NOMO-1 (cell line): ENCODE measurements around the gene SLC12A1.
"Not testable (repeated sequence)": the region's sequence is repeated elsewhere in the genome, so short reads cannot be mapped to it uniquely, and the experiment has no call there.

ENCODE experiments used
- DNase-seq, 2 experiments: peaks; one replicate each; lab custom pipeline; 2025; ENCODE audit not compliant: unreplicated experiment in 2 of 2; lab: John Stamatoyannopoulos, UW

SLC12A1 gene

DNA sequence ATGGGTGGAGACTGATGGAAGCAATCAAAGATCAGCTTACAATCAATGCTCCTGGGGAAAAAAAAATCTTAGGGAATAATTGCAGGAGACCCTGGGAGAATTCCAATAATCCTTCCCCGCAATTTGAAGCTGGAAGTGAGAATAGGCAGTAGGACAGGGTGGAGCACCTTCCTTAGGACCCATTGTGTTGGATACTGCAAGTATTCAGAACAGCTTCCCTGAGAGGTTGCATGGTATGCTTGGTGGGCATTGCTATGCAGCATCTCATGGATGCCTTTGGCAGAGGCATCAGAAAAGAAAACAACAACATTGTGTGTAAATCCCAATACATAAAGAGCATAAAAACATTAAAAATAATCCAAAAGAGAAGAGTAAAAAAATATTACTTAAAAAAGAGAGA is 100.5 kb downstream of the SLC12A1 start:
- DNase-seq = no peak

DNA sequence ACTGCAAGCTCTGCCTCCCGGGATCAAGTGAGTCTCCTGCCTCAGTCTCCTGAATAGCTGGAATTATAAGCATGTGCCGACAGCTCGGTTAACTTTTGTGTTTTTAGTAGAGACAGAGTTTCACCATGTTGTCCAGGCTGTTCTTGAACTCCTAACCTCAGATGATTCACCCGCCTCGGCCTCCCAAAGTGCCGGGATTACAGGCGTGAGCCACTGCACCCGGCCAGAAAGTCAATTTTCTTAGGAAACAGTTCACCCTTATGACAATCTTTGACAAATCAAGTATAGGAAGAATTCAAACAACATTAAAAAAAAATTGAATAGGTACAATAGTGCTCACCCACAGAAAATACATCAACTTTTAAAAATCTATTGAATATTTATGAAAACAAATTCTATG is 101.5 kb downstream of the SLC12A1 start:
- no peak for DNase-seq

GRCh38 chr15:48309740-48310139 is 103.6 kb downstream of the SLC12A1 start:
- no peak for DNase-seq

GRCh38 chr15:48313216-48313615 is 107.1 kb downstream of the SLC12A1 start:
- no peak for DNase-seq

GRCh38 chr15:48315041-48315440 is 108.9 kb downstream of the SLC12A1 start:
- DNase-seq = no peak

GRCh38 chr15:48317221-48317620 is 111.1 kb downstream of the SLC12A1 start:
- DNase-seq = no peak

DNA sequence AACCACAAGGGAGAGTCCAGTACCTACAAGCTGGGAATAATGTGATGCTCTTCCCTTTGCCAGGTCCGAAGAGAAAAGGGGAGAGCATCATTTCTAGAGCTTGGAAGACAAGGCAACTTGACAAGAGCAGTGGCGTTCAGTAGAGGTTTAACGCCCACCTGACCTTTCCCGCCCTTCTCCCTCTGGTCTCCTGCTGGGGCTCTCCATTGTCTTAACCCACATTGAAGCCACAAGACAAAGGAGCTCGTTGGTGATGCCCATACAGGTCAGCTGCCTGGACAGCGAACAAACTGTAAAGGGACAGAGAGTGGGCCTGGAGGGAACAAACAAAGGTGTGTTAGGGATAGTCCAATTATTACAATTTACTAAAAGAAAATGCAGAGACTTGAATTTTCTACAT is 112.0 kb downstream of the SLC12A1 start:
- DNase-seq = no peak

- DNase-seq = no peak
Measured at GRCh38 chr15:48323294-48323693, 117.2 kb downstream of the SLC12A1 start.

DNA sequence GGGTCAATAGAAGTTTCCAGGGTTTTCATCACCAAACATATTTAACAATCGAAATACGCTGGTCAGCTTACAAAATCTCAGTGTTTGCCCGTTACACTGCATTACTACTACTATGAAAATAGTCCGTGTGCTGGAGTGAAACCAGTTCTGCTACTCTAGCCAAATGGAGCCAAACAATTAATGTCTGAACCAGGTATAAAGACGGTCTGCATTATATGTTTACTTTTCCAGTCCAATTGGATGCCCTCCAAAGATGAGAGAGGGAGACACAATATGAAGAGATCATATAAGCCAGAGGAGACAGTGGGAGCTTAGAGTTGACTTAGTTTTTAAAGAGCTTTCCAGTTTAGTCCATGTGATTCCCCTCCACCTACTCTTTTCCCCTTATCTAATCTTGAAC is 118.8 kb downstream of the SLC12A1 start:
- no peak for DNase-seq

DNA sequence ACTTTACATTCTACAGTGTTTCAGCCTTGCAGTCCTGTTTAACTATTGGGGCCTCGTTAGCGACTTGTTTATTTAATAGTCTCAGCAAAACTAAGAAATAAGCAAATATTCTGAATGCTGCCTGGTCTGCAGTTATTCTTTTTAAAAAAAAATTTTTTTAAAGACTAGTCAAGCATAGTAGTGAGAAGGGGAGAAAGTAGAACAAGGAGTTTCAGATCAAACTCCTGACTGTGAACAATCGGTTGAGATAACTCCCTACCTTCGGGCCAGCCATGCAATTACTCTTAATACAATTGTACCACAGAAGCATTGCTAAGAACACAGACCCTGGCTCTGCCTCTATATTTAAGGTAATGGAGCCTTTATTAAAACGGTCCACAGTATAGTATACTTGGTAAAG is 119.3 kb downstream of the SLC12A1 start:
- DNase-seq = no peak

- DNase-seq = not testable (repeated sequence)
Measured at GRCh38 chr15:48326180-48326579, 120.1 kb downstream of the SLC12A1 start.

DNA sequence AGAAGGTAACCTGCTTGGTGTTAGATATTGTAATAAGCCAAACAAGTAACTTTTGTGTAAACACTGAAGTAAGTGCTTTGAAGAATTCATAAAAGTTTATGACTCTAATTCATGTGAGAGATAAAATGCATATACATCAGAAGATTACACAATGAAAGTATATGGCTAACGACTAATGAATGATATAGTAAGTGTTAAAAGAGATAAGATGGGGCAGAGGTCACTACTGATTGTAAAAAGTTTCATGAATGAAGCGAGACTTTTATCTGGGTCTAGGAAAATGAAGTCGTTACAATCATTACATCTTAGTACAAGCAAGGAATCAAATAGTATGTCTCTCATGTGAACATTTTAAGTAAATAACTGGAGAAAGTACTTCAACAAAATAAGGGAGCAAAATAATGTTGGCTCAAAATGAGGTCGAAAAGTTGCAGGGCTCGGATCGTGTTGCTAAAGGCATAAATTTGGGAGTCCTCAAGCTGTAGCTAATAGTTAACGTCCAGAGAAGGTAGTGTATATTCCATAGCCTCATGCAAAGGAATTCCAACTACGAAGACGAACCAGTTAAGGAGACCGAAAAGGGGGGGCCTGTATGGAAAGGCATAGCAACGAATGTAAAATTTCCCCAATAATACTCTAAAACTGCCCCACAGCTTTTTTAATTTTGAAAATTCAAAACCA is 124.1 kb downstream of the SLC12A1 start:
- DNase-seq = no peak

DNA sequence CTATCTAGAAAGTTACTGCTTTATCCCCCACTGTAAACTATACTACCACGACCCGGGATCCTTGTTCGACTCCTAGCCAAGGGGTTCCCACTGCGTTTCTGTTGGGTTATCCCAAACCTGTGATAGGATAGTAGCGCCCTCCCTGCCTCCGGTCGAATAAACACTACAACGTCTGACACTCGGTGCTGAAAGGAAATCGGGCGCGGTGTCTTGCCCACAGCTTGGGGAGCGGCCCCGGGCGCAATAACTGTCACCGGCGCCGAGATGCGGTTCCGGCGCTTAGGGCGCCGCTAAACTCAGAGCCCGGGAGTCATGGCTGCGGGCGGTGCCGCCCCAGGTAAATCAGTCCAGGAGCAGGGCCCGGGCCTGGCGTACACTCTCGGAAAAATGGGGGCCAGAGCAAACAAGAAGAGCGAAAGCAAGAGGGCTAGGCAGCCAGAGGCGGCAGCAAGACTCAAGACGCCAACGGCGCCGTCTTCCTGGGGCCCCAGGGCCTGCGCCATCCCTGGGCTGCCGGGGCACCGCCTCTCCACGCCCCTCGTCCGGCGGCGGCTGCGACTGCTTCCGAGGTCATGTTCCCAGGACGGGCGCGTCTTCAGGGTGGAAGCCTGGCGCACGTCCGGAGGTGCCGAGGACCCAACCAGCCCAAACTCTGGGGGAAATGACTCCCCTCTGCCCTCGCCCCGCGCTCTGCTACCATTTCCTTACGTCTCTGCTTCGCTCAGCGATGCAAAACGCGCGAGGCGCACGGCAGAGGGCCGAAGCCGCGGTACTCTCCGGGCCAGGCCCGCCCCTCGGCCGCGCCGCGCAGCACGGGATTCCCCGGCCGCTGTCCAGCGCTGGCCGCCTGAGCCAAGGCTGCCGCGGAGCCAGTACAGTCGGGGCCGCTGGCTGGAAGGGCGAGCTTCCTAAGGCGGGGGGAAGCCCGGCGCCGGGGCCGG is 125.0 kb downstream of the SLC12A1 start, which contains the start of gene DUT:
TSS of gene DUT (plus strand) at position 575 of the 941 bp plus-strand sequence. CDS start at position 662, 87 bp downstream.
- peak; percentile 77 to 78 for DNase-seq

DNA sequence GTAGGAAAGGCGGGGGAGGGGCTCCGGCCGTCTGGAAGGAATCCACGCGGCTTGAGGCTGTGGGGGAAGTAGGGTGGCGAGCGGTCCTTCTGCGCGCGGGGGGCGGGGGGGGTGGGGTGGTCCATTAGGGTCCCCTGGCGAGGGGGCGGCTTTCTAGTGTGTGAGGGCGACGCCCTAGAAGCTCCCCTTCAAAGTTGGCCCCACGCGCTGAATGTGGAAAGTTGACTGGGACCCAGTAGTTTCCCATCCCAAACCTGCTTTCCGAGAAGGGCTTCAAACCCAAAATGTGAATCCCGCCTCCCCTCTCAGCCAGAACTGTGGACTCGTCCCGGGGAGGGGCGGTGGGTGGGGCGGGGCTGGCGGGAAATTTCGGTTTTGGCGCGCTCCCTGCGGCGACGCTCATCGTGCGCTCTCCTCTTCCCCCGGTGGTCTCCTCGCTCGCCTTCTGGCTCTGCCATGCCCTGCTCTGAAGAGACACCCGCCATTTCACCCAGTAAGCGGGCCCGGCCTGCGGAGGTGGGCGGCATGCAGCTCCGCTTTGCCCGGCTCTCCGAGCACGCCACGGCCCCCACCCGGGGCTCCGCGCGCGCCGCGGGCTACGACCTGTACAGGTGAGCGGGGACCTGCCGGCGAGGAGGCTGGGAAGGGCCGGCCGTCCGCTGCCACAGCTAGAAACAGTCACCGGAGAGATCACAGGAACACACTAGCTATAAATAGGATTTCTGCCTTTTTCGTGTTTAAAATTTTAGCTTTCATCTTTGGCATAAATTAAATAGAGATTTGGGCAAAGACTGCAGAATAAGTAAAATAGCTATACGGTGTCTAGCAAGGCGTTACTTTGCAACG is 125.9 kb downstream of the SLC12A1 start:
- DNase-seq = peak; percentile 77 to 80

DNA sequence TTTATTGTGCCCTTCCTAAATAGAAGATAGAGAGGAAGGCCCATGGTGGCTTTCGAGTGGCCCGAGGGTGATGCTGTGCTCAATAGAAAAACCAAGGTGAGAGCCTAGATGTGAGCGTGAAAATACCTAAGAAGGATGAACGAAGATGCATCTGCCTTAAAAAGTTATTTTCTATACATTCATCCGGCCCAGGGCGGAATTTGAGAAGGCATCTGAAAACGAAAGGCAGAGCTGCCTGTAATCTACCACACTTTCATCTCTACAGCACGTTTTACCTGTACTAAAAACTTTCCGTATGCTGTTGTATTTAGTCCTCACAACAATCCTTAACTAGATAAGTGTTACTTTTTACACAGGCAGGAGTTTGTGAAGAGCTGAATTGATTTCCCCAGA is 126.5 kb downstream of the SLC12A1 start:
- no peak for DNase-seq

GRCh38 chr15:48333540-48333939 is 127.4 kb downstream of the SLC12A1 start:
- peak in 1 of 2 experiments; percentile 26 for DNase-seq

- DNase-seq = peak; percentile 9 to 62
Measured at GRCh38 chr15:48334260-48334659, 128.2 kb downstream of the SLC12A1 start.

- no peak for DNase-seq
Measured at GRCh38 chr15:48336940-48337339, 130.8 kb downstream of the SLC12A1 start.

DNA sequence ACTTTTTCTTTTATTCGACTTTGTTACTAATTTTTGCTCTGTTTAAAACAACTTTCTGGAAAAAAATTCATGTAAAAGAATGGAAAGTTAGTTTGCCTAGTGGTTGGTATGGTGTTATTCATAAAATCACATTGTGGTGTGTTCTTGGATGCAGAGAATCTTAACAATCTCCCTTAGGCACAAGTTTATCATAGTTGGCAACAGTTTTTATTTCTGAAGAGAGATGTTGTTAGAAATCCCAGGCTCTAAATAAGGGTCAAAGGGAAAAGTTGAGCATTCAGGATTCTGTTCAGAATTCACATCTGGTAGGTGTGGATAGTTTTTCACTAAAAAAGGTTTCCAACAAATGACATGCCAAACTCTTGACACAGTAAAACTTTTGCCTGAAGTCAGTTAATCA is 131.5 kb downstream of the SLC12A1 start:
- DNase-seq = no peak

DNA sequence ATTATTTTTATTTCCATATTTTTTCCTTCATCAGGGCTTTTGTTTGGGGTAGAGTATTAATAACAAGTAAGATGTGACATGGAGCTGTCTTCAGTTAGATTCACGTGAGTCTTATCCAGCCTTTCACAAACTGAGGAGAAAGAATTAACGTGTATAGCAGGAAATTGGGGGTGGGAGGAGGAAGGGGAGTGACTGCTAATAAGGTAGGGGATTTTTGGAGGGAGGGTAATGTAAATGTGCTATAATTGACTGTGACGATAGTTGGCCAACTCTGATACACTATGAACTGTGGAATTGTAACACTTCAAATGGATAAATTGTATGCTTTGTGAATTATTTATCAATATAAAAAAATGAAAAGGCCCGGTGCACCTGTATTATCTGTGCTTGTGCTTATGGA is 134.0 kb downstream of the SLC12A1 start:
- no peak for DNase-seq

- no peak for DNase-seq
Measured at GRCh38 chr15:48343865-48344264, 137.8 kb downstream of the SLC12A1 start.
